Muscle of arm (tissue), 12 donors: Measurements from ENCODE around the gene TAPBP. TPM values are rescaled to one million over a fixed set of nuclear protein-coding genes. Genes with fewer than 3 reads are reported as not detected.
A peak's percentile ranks its signal among the peaks of the same experiment; 100 is the strongest.
"Not testable (repeated sequence)": the region's sequence is repeated elsewhere in the genome, so short reads cannot be mapped to it uniquely, and the experiment has no call there.

Experiments used
- DNase-seq: peaks from one replicate; pipeline ENCODE4 v3.0.0-alpha.2; 2013
- polyA plus RNA-seq, 12 donors: library from polyadenylated mRNA; unstranded; fragments of 120-200 nt; gene quantifications; one replicate each; pipeline ENCODE4 v1.2.1, GENCODE V29; 2013; ENCODE audit not compliant: insufficient read length in 12 of 12

Gene TAPBP
- polyA plus RNA-seq, 12 donors = 15.5 to 50.7 (median 21.1) TPM; not detected in 1

- DNase-seq = peak; percentile 87
Measured at GRCh38 chr6:33297956-33298772, 15.7 kb downstream of the TAPBP start.

- DNase-seq = no peak
Measured at GRCh38 chr6:33297406-33297955, 16.4 kb downstream of the TAPBP start.

- no peak for DNase-seq
Measured at GRCh38 chr6:33296797-33297405, 17.0 kb downstream of the TAPBP start.

GRCh38 chr6:33295621-33296369, 18.1 kb downstream of the TAPBP start:
- no peak for DNase-seq

GRCh38 chr6:33294086-33294823, 19.6 kb downstream of the TAPBP start:
- DNase-seq = no peak

- DNase-seq = no peak
Measured at GRCh38 chr6:33292996-33293682, 20.7 kb downstream of the TAPBP start.

GRCh38 chr6:33290459-33290858, 23.4 kb downstream of the TAPBP start:
- no peak for DNase-seq

GRCh38 chr6:33289784-33290315, 24.0 kb downstream of the TAPBP start:
- DNase-seq = no peak

- peak; percentile 94 for DNase-seq
Measured at GRCh38 chr6:33288921-33289783, 24.7 kb downstream of the TAPBP start, which contains the start of the genes PFDN6 and WDR46. TSS of gene PFDN6 (plus strand) at chr6:33289601. CDS start at chr6:33289857, 256 bp downstream. TSS of gene WDR46 (minus strand) at chr6:33289239. CDS start at chr6:33289170, 69 bp downstream.

GRCh38 chr6:33288141-33288920, 25.5 kb downstream of the TAPBP start:
- DNase-seq = no peak

- DNase-seq = no peak
Measured at GRCh38 chr6:33286946-33287914, 26.6 kb downstream of the TAPBP start.

- DNase-seq = not testable (repeated sequence)
Measured at GRCh38 chr6:33285214-33285613, 28.7 kb downstream of the TAPBP start.

- no peak for DNase-seq
Measured at GRCh38 chr6:33280539-33280938, 33.3 kb downstream of the TAPBP start.

- DNase-seq = no peak
Measured at GRCh38 chr6:33279971-33280511, 33.8 kb downstream of the TAPBP start.

- no peak for DNase-seq
Measured at GRCh38 chr6:33279257-33279695, 34.6 kb downstream of the TAPBP start.

GRCh38 chr6:33278810-33279209, 35.1 kb downstream of the TAPBP start:
- DNase-seq = no peak

GRCh38 chr6:33278392-33278741, 35.5 kb downstream of the TAPBP start:
- DNase-seq = no peak
